HepG2 (cell line): ENCODE data around the gene TBC1D3K. TPM values are rescaled to one million over a fixed set of nuclear protein-coding genes. Genes with fewer than 3 reads are reported as not detected.

Source experiments
- ATF1 ChIP-seq: IDR thresholded peaks from 2 replicates; pipeline ENCODE4 v1.6.1; 2016; ENCODE audit warnings: mild to moderate bottlenecking, control low read depth
- CHD2 ChIP-seq: IDR thresholded peaks from 2 replicates; pipeline ENCODE4 v1.6.1; 2011; ENCODE audit warnings: low read depth, low read length, improper control_type of control experiment
- EED ChIP-seq: sonication (generic); formaldehyde crosslinking; IDR thresholded peaks from 2 replicates; pipeline ENCODE4 v1.5.0; 2020; ENCODE audit warnings: mild to moderate bottlenecking, missing genetic modification reagents
- FOSL2 ChIP-seq: sonication (generic); formaldehyde crosslinking; IDR thresholded peaks from 2 replicates; pipeline ENCODE4 v1.4.0; 2020; ENCODE audit warnings: missing genetic modification reagents
- FOXO4 ChIP-seq: sonication (generic); formaldehyde crosslinking; conservative IDR thresholded peaks from 2 replicates; pipeline ENCODE4 v1.8.1; 2023; ENCODE audit warnings: missing genetic modification reagents
- HES4 ChIP-seq: sonication (generic); formaldehyde crosslinking; IDR thresholded peaks from 2 replicates; pipeline ENCODE4 v1.9.0; 2021; ENCODE audit warnings: mild to moderate bottlenecking, missing genetic modification reagents, borderline replicate concordance
- KDM3A ChIP-seq: IDR thresholded peaks from 2 replicates; pipeline ENCODE4 v1.6.1; 2018; ENCODE audit warnings: low read depth, missing compliant biosample characterization
- MED13 ChIP-seq: sonication (generic); formaldehyde crosslinking; IDR thresholded peaks from 2 replicates; pipeline ENCODE4 v1.5.0; 2020; ENCODE audit warnings: missing genetic modification reagents
- MXD3 ChIP-seq: IDR thresholded peaks from 2 replicates; pipeline ENCODE4 v1.6.1; 2016; ENCODE audit warnings: mild to moderate bottlenecking, missing biosample characterization, missing genetic modification reagents
- NFATC3 ChIP-seq: sonication (generic); formaldehyde crosslinking; IDR thresholded peaks from 2 replicates; pipeline ENCODE4 v1.5.1; 2020; ENCODE audit warnings: mild to moderate bottlenecking, missing genetic modification reagents
- NR2F1 ChIP-seq, 2 experiments: fragments of 450-650 bp in 1 of 2; formaldehyde crosslinking in 1 of 2; IDR thresholded peaks; 2 replicates each; pipeline versions ENCODE4 v1.5.0 to v1.6.1; 2016 to 2020; ENCODE audit warnings: mild to moderate bottlenecking in 1 of 2, missing compliant biosample characterization in 1 of 2, missing genetic modification reagents in 1 of 2, moderate library complexity in 1 of 2
- NRL ChIP-seq: sonication (generic); formaldehyde crosslinking; IDR thresholded peaks from 2 replicates; pipeline ENCODE4 v1.5.0; 2020; ENCODE audit warnings: missing genetic modification reagents, mild to moderate bottlenecking, moderate library complexity, borderline replicate concordance
- PAF1 ChIP-seq: IDR thresholded peaks from 2 replicates; pipeline ENCODE4 v1.6.1; 2016; ENCODE audit warnings: missing genetic modification reagents, missing compliant biosample characterization
- POGK ChIP-seq: sonication (generic); formaldehyde crosslinking; conservative IDR thresholded peaks from 2 replicates; pipeline ENCODE4 v1.8.0; 2022; ENCODE audit warnings: mild to moderate bottlenecking, moderate library complexity, missing genetic modification reagents
- POLR2AphosphoS5 ChIP-seq: IDR thresholded peaks from 2 replicates; pipeline ENCODE4 v1.6.1; 2012; ENCODE audit warnings: low read depth, low read length
- PRDM4 ChIP-seq: sonication (generic); formaldehyde crosslinking; IDR thresholded peaks from 2 replicates; pipeline ENCODE4 v1.9.0; 2021; ENCODE audit warnings: missing genetic modification reagents, borderline replicate concordance
- PREB ChIP-seq: sonication (generic); formaldehyde crosslinking; IDR thresholded peaks from 2 replicates; pipeline ENCODE4 v1.4.0; 2020; ENCODE audit warnings: missing genetic modification reagents
- SCMH1 ChIP-seq: sonication (generic); formaldehyde crosslinking; IDR thresholded peaks from 2 replicates; pipeline ENCODE4 v1.9.0; 2021; ENCODE audit warnings: missing genetic modification reagents, mild to moderate bottlenecking, borderline replicate concordance
- TAF1 ChIP-seq: sonication (generic); formaldehyde crosslinking; IDR thresholded peaks from 2 replicates; pipeline ENCODE4 v1.4.0; 2020; ENCODE audit warnings: missing genetic modification reagents
- ZBTB20 ChIP-seq: sonication (generic); formaldehyde crosslinking; IDR thresholded peaks from 2 replicates; pipeline ENCODE4 v1.8.1; 2023; ENCODE audit warnings: missing genetic modification reagents, low read depth, mild to moderate bottlenecking, borderline replicate concordance
- ZFP82 ChIP-seq: sonication (generic); formaldehyde crosslinking; IDR thresholded peaks from 2 replicates; pipeline ENCODE4 v1.5.1; 2020; ENCODE audit warnings: mild to moderate bottlenecking, missing genetic modification reagents, borderline replicate concordance
- ZNF260 ChIP-seq: sonication (generic); formaldehyde crosslinking; IDR thresholded peaks from 2 replicates; pipeline ENCODE4 v1.4.0; 2020; ENCODE audit warnings: missing genetic modification reagents, low read depth, mild to moderate bottlenecking, borderline replicate concordance
- ZNF3 ChIP-seq: IDR thresholded peaks from 2 replicates; pipeline ENCODE4 v1.7.0; 2017; ENCODE audit warnings: inconsistent platforms
- ZNF547 ChIP-seq: sonication (generic); formaldehyde crosslinking; IDR thresholded peaks from 2 replicates; pipeline ENCODE4 v1.5.1; 2020; ENCODE audit warnings: mild to moderate bottlenecking, missing genetic modification reagents
- ZNF724P ChIP-seq: sonication (generic); formaldehyde crosslinking; IDR thresholded peaks from 2 replicates; pipeline ENCODE4 v1.8.0; 2022; ENCODE audit warnings: missing genetic modification reagents, borderline replicate concordance
- ZNF737 ChIP-seq: sonication (generic); formaldehyde crosslinking; IDR thresholded peaks from 2 replicates; pipeline ENCODE4 v1.5.0; 2020; ENCODE audit warnings: missing genetic modification reagents, mild to moderate bottlenecking, borderline replicate concordance
- polyA plus RNA-seq, 8 experiments: library from polyadenylated mRNA; depleted of rRNA in 3 of 8; stranded (reverse) in 7 of 8; unstranded in 1 of 8; fragments of >200 nt; fragmentation: Illumina TruSeq in 4 of 8; extraction: Trizol in 4 of 8; gene quantifications; 2 replicates each; pipeline versions ENCODE4 v1.2.1 to v1.2.3, GENCODE V29; 2011 to 2016; ENCODE audit warnings: low read depth in 4 of 8, missing spikeins in 1 of 8, mixed read lengths in 1 of 8; ENCODE audit not compliant: insufficient read depth in 1 of 8
- total RNA-seq, 5 experiments: library from RNA; depleted of rRNA; stranded (reverse); fragments of >200 nt; fragmentation: Illumina TruSeq; extraction: Trizol; gene quantifications; 2 replicates each; pipeline ENCODE4 v1.2.3, GENCODE V29; 2016; ENCODE audit warnings: low read depth in 1 of 5

TBC1D3K gene
- total and polyA plus RNA-seq, 2 of the 13 experiments (the other 11 are each of a cell fraction or from before 2014, with no cell fraction given): not detected

- TF ChIP-seq ZNF3 (no peak), PAF1 (CRISPR knock-in tag) (no peak), ZNF724P (CRISPR knock-in tag) (no peak), ZNF547 (no peak), FOSL2 (CRISPR knock-in tag) (peak; percentile 76), NR2F1 (CRISPR knock-in tag; IDR thresholded peaks at IDR 0.05) (peak; percentile 84 to 92), KDM3A (CRISPR knock-in tag) (no peak), ATF1 (CRISPR knock-in tag) (no peak), ZNF737 (CRISPR knock-in tag) (no peak), POGK (peak; percentile 45; the same call in 1 of the 2 replicates), PRDM4 (CRISPR knock-in tag) (no peak), ZNF260 (no peak), ZBTB20 (peak; percentile 91; the same call in 1 of the 2 replicates), PREB (no peak), FOXO4 (CRISPR knock-in tag) (no peak), ZFP82 (no peak), MXD3 (CRISPR knock-in tag) (no peak), MED13 (CRISPR knock-in tag) (no peak), NRL (CRISPR knock-in tag) (no peak), TAF1 (no peak), EED (CRISPR knock-in tag) (no peak), SCMH1 (no peak), NFATC3 (no peak), HES4 (CRISPR knock-in tag) (no peak), POLR2AphosphoS5 (no peak), CHD2 (no peak)
Observed at GRCh38 chr17:37885136-37885535, 39.1 kb upstream of the TBC1D3K start (continued).
